ENCODE results near the gene JAK2.

The JAK2 gene

DNA sequence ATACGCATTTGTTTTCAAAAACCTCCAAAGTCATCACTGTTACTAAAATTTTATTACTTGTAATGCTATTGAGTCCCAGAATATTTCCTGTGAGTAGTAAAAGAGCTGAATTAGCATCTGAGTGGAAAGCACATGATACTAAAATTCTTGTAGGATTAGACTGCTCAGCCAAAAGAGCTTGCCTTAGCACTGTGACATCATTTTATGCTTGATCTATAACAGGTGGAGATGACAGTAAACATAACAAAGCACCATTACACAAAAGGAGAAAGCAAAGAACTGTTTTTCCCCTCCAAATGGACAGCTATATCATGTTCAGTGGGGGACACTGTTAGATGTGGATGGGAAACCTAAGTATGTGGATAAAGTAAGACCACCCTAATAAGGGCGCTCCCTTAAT is 5.8 kb upstream of the JAK2 start:
- Histone ChIP-seq H3K36me3 (ENCODE audit: control insufficient read depth, insufficient read depth, low read length) (no peaks in the 10 kb centered on the region), H3K27me3 (replicated peaks; ENCODE audit: control insufficient read depth, insufficient read depth, low read length, poor library complexity, severe bottlenecking) (no peaks in the 10 kb centered on the region), H3K4me3 (ENCODE audit: insufficient read depth, low read depth, low read length, poor library complexity, severe bottlenecking) (no peak overlapping the region), H3K27ac (ENCODE audit: insufficient read depth, low read length, poor library complexity, severe bottlenecking) (no peak overlapping the region), H3K4me1 (ENCODE audit: control insufficient read depth, insufficient read depth, low read length, poor library complexity, severe bottlenecking) (peaks cover 5% of the 10 kb centered on the region), H3K9me3 (ENCODE audit: control insufficient read depth, low read length) (no peaks in the 10 kb centered on the region)
- DNase-seq, result no peak

DNA sequence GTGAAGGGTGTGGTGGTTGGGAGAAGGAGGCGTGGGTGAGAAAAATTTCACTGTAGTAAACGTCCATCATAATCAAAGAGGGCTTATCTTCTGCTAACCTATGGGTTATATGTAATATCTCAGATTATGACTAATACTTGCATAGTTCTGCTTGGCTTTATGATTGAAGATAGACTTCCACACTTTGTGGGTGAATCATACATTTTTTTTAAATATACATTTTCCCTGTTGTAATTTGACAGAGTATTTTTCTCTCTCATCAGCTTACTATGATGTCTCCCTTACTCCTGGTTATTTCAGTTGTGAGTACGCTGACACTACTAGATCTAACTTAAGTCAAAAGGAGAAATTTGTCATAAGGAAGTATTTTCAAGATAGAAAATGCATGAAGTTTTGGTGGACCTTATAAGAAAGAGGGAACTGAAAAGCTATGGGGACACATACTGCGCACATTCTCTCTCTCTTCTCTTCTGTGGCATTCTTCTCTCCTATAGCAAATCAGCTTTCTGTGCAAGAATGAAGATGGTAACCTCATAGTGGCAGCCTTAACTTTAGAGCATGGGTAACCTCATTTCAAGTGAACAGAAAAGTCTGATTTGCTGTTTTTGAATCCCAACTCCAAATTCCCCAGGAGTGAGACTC is 4.9 kb upstream of the JAK2 start:
- Histone ChIP-seq H3K27me3 (replicated peaks; ENCODE audit: control insufficient read depth, insufficient read depth, low read length, poor library complexity, severe bottlenecking) (no peaks in the 10 kb centered on the region), H3K27ac (ENCODE audit: insufficient read depth, low read length, poor library complexity, severe bottlenecking) (no peak overlapping the region), H3K9me3 (ENCODE audit: control insufficient read depth, low read length) (no peaks in the 10 kb centered on the region), H3K4me1 (ENCODE audit: control insufficient read depth, insufficient read depth, low read length, poor library complexity, severe bottlenecking) (peaks cover 7% of the 10 kb centered on the region), H3K36me3 (ENCODE audit: control insufficient read depth, insufficient read depth, low read length) (no peaks in the 10 kb centered on the region), H3K4me3 (ENCODE audit: insufficient read depth, low read depth, low read length, poor library complexity, severe bottlenecking) (no peak overlapping the region)
- DNase-seq, result no peak

DNA sequence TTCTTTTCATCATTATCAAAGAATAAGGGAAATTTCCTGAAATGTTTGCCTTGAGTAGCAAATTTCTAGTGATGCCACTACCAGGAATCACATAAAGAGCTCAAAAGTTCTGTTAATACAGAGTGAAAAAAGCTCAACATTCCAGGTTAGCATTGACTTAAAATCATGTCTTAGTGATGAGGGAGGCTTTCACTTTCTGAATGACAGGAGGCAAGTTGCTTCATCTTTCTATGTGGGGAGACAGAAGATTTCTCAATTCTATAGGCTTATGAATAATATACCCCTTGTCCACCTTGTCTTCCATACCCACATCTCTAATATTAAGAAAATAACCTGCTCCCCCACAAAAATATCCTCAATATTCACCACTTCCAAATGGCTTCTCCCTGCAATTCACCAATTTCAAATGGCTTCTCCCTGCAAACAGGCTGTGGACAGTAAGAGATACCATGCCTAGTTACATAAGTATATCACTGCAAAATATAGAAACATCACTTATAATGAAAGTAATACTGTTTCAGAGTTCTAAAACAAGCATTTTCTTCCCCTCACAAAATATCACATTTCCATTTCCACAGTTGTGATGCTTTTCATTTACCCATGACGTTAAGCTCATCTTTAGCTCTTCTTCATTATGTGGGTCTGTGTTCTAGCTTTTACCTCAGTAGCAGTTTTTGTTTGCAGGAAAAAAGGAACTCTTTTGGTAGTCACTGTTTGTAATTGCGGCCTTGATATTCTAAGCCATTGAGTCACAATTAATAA is 2.2 kb upstream of the JAK2 start:
- H3K27ac ChIP-seq (ENCODE audit: insufficient read depth, low read length, poor library complexity, severe bottlenecking), result no peak overlapping the region
- no peak for DNase-seq
- H3K4me3 ChIP-seq (ENCODE audit: insufficient read depth, low read depth, low read length, poor library complexity, severe bottlenecking), result no peak overlapping the region
- H3K4me1 ChIP-seq (ENCODE audit: control insufficient read depth, insufficient read depth, low read length, poor library complexity, severe bottlenecking), result peaks cover 11% of the 10 kb centered on the region
- H3K9me3 ChIP-seq (ENCODE audit: control insufficient read depth, low read length), result no peaks in the 10 kb centered on the region
- H3K36me3 ChIP-seq (ENCODE audit: control insufficient read depth, insufficient read depth, low read length), result no peaks in the 10 kb centered on the region
- H3K27me3 ChIP-seq (replicated peaks; ENCODE audit: control insufficient read depth, insufficient read depth, low read length, poor library complexity, severe bottlenecking), result no peaks in the 10 kb centered on the region

DNA sequence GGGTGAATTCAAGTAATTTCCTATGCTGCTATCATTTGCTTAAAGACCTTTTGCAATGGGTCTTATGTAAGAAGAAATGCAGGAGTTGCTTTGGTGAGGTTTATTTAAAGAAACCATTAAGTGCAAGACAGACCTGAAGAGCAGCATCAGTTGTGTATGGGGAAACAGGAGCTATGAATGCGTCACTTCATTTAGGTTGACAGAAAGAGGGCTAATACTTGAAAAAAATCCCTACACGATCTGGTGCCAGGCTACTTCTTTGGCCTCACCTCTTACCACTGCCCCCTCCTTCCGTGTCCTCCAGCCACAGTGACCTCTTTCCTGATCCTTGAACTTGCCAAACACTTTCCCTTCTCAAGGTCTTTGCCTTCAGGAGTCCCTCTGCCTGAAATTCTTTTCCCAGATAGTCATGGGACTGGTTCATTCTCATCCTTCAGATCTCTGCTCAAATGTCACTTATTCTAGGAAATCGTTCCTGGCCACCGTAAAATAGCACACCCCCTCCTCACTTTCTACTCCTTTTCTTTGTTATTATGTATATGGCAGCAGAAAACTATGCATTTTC is 1.4 kb upstream of the JAK2 start:
- Histone ChIP-seq H3K27ac (ENCODE audit: insufficient read depth, low read length, poor library complexity, severe bottlenecking) (no peak overlapping the region), H3K36me3 (ENCODE audit: control insufficient read depth, insufficient read depth, low read length) (no peaks in the 10 kb centered on the region), H3K4me1 (ENCODE audit: control insufficient read depth, insufficient read depth, low read length, poor library complexity, severe bottlenecking) (peaks cover 14% of the 10 kb centered on the region), H3K9me3 (ENCODE audit: control insufficient read depth, low read length) (no peaks in the 10 kb centered on the region), H3K4me3 (ENCODE audit: insufficient read depth, low read depth, low read length, poor library complexity, severe bottlenecking) (peak overlapping the region; percentile 81), H3K27me3 (replicated peaks; ENCODE audit: control insufficient read depth, insufficient read depth, low read length, poor library complexity, severe bottlenecking) (no peaks in the 10 kb centered on the region)
- DNase-seq, result no peak

GRCh38 chr9:4984171-4984620 is 876 bp upstream of the JAK2 start:
- H3K9me3 ChIP-seq (ENCODE audit: control insufficient read depth, low read length), result no peaks in the 10 kb centered on the region
- DNase-seq, result no peak
- no peaks in the 10 kb centered on the region for H3K36me3 ChIP-seq (ENCODE audit: control insufficient read depth, insufficient read depth, low read length)
- peaks cover 14% of the 10 kb centered on the region for H3K4me1 ChIP-seq (ENCODE audit: control insufficient read depth, insufficient read depth, low read length, poor library complexity, severe bottlenecking)
- H3K27ac ChIP-seq (ENCODE audit: insufficient read depth, low read length, poor library complexity, severe bottlenecking), result peak overlapping the region; percentile 70
- no peaks in the 10 kb centered on the region for H3K27me3 ChIP-seq (replicated peaks; ENCODE audit: control insufficient read depth, insufficient read depth, low read length, poor library complexity, severe bottlenecking)
- H3K4me3 ChIP-seq (ENCODE audit: insufficient read depth, low read depth, low read length, poor library complexity, severe bottlenecking), result peak overlapping the region; percentile 81

DNA sequence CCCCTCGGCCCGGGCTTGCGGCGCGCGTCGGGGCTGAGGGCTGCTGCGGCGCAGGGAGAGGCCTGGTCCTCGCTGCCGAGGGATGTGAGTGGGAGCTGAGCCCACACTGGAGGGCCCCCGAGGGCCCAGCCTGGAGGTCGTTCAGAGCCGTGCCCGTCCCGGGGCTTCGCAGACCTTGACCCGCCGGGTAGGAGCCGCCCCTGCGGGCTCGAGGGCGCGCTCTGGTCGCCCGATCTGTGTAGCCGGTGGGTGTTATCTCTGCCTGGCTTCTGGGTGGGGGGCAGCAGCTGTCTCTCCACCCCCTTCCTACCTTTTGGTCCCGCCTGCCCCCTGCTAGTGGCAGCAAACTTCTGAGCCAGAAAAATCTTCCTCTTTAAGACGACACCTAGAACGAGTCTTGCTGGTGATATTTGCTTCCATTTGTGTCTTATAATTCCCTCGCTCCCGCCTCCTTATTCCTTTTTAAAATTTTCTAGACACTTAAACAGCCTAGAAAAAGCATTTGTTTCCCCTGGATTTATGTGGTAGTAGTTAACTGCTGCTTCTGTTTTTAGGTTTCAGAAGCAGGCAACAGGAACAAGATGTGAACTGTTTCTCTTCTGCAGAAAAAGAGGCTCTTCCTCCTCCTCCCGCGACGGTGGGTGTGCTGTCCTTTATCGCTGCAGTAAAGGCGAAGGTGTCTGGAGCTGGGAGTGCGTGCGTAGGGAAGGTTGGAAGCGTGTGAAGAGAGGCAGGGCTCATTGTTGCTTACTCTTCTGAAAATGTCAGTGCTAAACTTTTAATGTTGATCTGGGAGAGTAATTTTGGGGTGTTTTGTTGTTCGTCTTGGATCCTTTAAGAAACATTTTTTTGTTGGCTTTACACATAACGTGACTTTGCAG is 554 bp downstream of the JAK2 start:
- Histone ChIP-seq H3K27ac (ENCODE audit: insufficient read depth, low read length, poor library complexity, severe bottlenecking) (peak overlapping the region; percentile 70), H3K27me3 (replicated peaks; ENCODE audit: control insufficient read depth, insufficient read depth, low read length, poor library complexity, severe bottlenecking) (no peaks in the 10 kb centered on the region), H3K36me3 (ENCODE audit: control insufficient read depth, insufficient read depth, low read length) (no peaks in the 10 kb centered on the region), H3K4me1 (ENCODE audit: control insufficient read depth, insufficient read depth, low read length, poor library complexity, severe bottlenecking) (peaks cover 14% of the 10 kb centered on the region), H3K4me3 (ENCODE audit: insufficient read depth, low read depth, low read length, poor library complexity, severe bottlenecking) (peak overlapping the region; percentile 81), H3K9me3 (ENCODE audit: control insufficient read depth, low read length) (no peaks in the 10 kb centered on the region)
- peak in 1 of 3 donors; percentile 6 for DNase-seq

DNA sequence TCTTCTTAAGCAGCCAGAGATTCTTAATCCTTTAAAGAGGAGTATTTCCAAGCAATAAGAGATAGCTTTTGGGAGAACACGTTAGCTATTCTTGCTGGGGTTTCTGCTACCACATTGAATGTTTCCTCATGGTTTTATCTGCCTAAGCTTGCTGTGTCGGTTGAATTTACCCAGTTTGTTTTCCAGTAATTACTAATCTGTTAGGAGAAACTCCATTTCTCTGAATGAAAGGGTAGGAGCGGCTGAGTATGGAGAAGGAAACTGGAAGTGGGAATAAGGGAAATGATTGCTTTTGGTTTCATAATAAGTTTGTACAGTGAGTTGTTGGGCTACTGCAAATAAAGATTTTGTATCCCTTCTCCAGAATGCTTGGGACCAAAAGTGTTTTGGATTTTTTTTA is 1.2 kb downstream of the JAK2 start:
- peak overlapping the region; percentile 81 for H3K4me3 ChIP-seq (ENCODE audit: insufficient read depth, low read depth, low read length, poor library complexity, severe bottlenecking)
- DNase-seq, result no peak
- H3K27ac ChIP-seq (ENCODE audit: insufficient read depth, low read length, poor library complexity, severe bottlenecking), result no peak overlapping the region
- H3K27me3 ChIP-seq (replicated peaks; ENCODE audit: control insufficient read depth, insufficient read depth, low read length, poor library complexity, severe bottlenecking), result no peaks in the 10 kb centered on the region
- H3K4me1 ChIP-seq (ENCODE audit: control insufficient read depth, insufficient read depth, low read length, poor library complexity, severe bottlenecking), result peaks cover 14% of the 10 kb centered on the region
- H3K9me3 ChIP-seq (ENCODE audit: control insufficient read depth, low read length), result no peaks in the 10 kb centered on the region
- H3K36me3 ChIP-seq (ENCODE audit: control insufficient read depth, insufficient read depth, low read length), result no peaks in the 10 kb centered on the region

- H3K4me1 ChIP-seq (ENCODE audit: control insufficient read depth, insufficient read depth, low read length, poor library complexity, severe bottlenecking), result peaks cover 14% of the 10 kb centered on the region
- peaks cover 1% of the 10 kb centered on the region for H3K36me3 ChIP-seq (ENCODE audit: control insufficient read depth, insufficient read depth, low read length)
- H3K9me3 ChIP-seq (ENCODE audit: control insufficient read depth, low read length), result no peaks in the 10 kb centered on the region
- no peaks in the 10 kb centered on the region for H3K27me3 ChIP-seq (replicated peaks; ENCODE audit: control insufficient read depth, insufficient read depth, low read length, poor library complexity, severe bottlenecking)
- H3K27ac ChIP-seq (ENCODE audit: insufficient read depth, low read length, poor library complexity, severe bottlenecking), result no peak overlapping the region
- peak overlapping the region; percentile 81 for H3K4me3 ChIP-seq (ENCODE audit: insufficient read depth, low read depth, low read length, poor library complexity, severe bottlenecking)
- no peak for DNase-seq
Measured at GRCh38 chr9:4986783-4987182, 1.7 kb downstream of the JAK2 start.

- H3K9me3 ChIP-seq (ENCODE audit: control insufficient read depth, low read length), result no peaks in the 10 kb centered on the region
- H3K27ac ChIP-seq (ENCODE audit: insufficient read depth, low read length, poor library complexity, severe bottlenecking), result no peak overlapping the region
- H3K36me3 ChIP-seq (ENCODE audit: control insufficient read depth, insufficient read depth, low read length), result peaks cover 13% of the 10 kb centered on the region
- H3K4me1 ChIP-seq (ENCODE audit: control insufficient read depth, insufficient read depth, low read length, poor library complexity, severe bottlenecking), result peaks cover 14% of the 10 kb centered on the region
- peak; percentile 5 to 43 (median 7) for DNase-seq
- no peak overlapping the region for H3K4me3 ChIP-seq (ENCODE audit: insufficient read depth, low read depth, low read length, poor library complexity, severe bottlenecking)
- no peaks in the 10 kb centered on the region for H3K27me3 ChIP-seq (replicated peaks; ENCODE audit: control insufficient read depth, insufficient read depth, low read length, poor library complexity, severe bottlenecking)
Measured at GRCh38 chr9:4987961-4988421, 2.9 kb downstream of the JAK2 start.
